Ovary (tissue), 3 donors: ENCODE measurements around the gene HMGN5.

Source experiments
- CTCF ChIP-seq, 3 donors: fragments of 450-650 bp in 2 of 3; fragments of 200-600 bp in 1 of 3; IDR thresholded peaks; one replicate each; pipeline versions ENCODE4 v1.5.1 to v1.8.0; 2016 to 2022; ENCODE audit warnings: antibody characterized with exemption in 3 of 3, mild to moderate bottlenecking in 1 of 3
- EP300 ChIP-seq: sonication (generic); formaldehyde crosslinking; IDR thresholded peaks from one replicate; pipeline ENCODE4 v1.6.1; 2017; ENCODE audit warnings: antibody characterized with exemption
- POLR2A ChIP-seq: fragments of 450-650 bp; IDR thresholded peaks from one replicate; pipeline ENCODE4 v1.6.1; 2017; ENCODE audit warnings: antibody characterized with exemption, mild to moderate bottlenecking, moderate library complexity
- donor health status: DM: no; HTN: no; CAD: no.

GRCh38 chrX:81229901-81230300, 28.2 kb upstream of the HMGN5 start:
- no peak for TF ChIP-seq CTCF (IDR thresholded peaks at IDR 0.05)
- TF ChIP-seq EP300, result no peak
- TF ChIP-seq POLR2A, result no peak
